Activated CD4-positive, alpha-beta T cell treated with anti-CD3 and anti-CD28 coated beads, Interleukin-2, amount 50 U/mL, for 4 hours (primary cell): ENCODE data around the gene TOB2.
"Not testable (repeated sequence)": the region's sequence is repeated elsewhere in the genome, so short reads cannot be mapped to it uniquely, and the experiment has no call there.

Experiments used
- DNase-seq, 2 experiments: peaks; one replicate each; pipeline ENCODE4 v3.0.0-alpha.2; 2020

The TOB2 gene

GRCh38 chr22:41461901-41462300, 15.3 kb upstream of the TOB2 start:
- DNase-seq: no peak

- DNase-seq: not testable (repeated sequence)
These were observed 13.5 kb upstream of the TOB2 start for GRCh38 chr22:41460071-41460470.

GRCh38 chr22:41459431-41459830, 12.8 kb upstream of the TOB2 start:
- no peak for DNase-seq

- no peak for DNase-seq
These were observed 11.6 kb upstream of the TOB2 start for GRCh38 chr22:41458161-41458728.

- DNase-seq: peak; percentile 84 to 88
These were observed 1.7 kb upstream of the TOB2 start for GRCh38 chr22:41448189-41448808.

- peak; percentile 40 for DNase-seq
These were observed 1.0 kb upstream of the TOB2 start for GRCh38 chr22:41447435-41448188.

GRCh38 chr22:41446057-41446501, 522 bp downstream of the TOB2 start:
- no peak for DNase-seq

GRCh38 chr22:41445129-41446056, 1.2 kb downstream of the TOB2 start:
- DNase-seq: peak in 1 of 2 experiments; percentile 17

GRCh38 chr22:41444360-41445128, 2.1 kb downstream of the TOB2 start:
- peak; percentile 76 to 82 for DNase-seq

GRCh38 chr22:41442240-41442792, 4.3 kb downstream of the TOB2 start:
- no peak for DNase-seq

GRCh38 chr22:41440511-41440910, 6.1 kb downstream of the TOB2 start:
- not testable (repeated sequence) for DNase-seq

- no peak for DNase-seq
These were observed 9.4 kb downstream of the TOB2 start for GRCh38 chr22:41437198-41437597.

- DNase-seq: no peak
These were observed 10.1 kb downstream of the TOB2 start for GRCh38 chr22:41436322-41437113.

- DNase-seq: no peak
These were observed 11.0 kb downstream of the TOB2 start for GRCh38 chr22:41435560-41435959.

GRCh38 chr22:41434361-41435003, 12.1 kb downstream of the TOB2 start:
- not testable (repeated sequence) for DNase-seq

GRCh38 chr22:41433480-41433879, 13.1 kb downstream of the TOB2 start:
- not testable (repeated sequence) for DNase-seq

GRCh38 chr22:41431656-41432055, 14.9 kb downstream of the TOB2 start:
- DNase-seq: no peak

GRCh38 chr22:41429951-41430332, 16.7 kb downstream of the TOB2 start:
- no peak for DNase-seq

- DNase-seq: no peak
These were observed 17.2 kb downstream of the TOB2 start for GRCh38 chr22:41429232-41429950.
